ENCODE results near the gene GNRHR. TPM values are rescaled to one million over a fixed set of nuclear protein-coding genes. Genes with fewer than 3 reads are reported as not detected.

The GNRHR gene, protein sequence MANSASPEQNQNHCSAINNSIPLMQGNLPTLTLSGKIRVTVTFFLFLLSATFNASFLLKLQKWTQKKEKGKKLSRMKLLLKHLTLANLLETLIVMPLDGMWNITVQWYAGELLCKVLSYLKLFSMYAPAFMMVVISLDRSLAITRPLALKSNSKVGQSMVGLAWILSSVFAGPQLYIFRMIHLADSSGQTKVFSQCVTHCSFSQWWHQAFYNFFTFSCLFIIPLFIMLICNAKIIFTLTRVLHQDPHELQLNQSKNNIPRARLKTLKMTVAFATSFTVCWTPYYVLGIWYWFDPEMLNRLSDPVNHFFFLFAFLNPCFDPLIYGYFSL
- total RNA-seq = not detected
- polyA plus RNA-seq = under 1 TPM in 1 of 2 donors, not detected in 1; 0.15 TPM

DNA sequence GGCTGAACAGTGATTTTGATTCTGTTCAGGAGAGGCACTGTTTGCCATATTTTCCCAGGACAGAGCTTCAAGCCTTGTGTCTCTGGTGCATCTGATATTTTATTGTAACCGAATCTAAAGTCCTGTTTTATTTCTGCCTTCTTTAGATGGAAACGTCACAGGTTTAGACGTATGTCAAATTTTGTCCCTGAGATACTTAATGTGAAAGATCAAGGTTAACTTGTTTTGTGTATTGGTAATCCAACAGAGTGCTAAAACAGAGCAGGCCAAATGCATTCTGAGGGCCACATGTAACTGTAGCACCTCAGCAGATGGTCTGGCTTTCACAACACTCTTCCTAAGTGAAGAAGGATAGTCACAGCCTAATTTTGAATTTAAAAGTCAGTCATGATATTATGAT, at the start of gene GNRHR:
Gene GNRHR (minus strand): TSS at position 101 of the 400 bp plus-strand sequence. CDS start 53 bp downstream, at position 48.
- Histone ChIP-seq H3K9ac (ENCODE audit: low read depth in 1 of 2, low read length in 2 of 2) (no peak within 1 kb of the TSS), H3K4me1 (ENCODE audit: control insufficient read depth in 4 of 4, insufficient read depth in 4 of 4, low read length in 3 of 4) (no peaks in the 10 kb centered on the region), H3K9me3 (ENCODE audit: control insufficient read depth in 4 of 4, low read length in 3 of 4) (no peaks in the 10 kb centered on the region), H3K27me3 (ENCODE audit: control insufficient read depth in 4 of 4, insufficient read depth in 4 of 4, low read length in 3 of 4) (no peaks in the 10 kb centered on the region), H3K4me3 (ENCODE audit: low read depth in 1 of 3, low read length in 3 of 3) (no peak within 1 kb of the TSS), H3K27ac (ENCODE audit: low read depth in 1 of 2, low read length in 2 of 2) (no peak within 1 kb of the TSS), H3K36me3 (ENCODE audit: control insufficient read depth in 4 of 4, insufficient read depth in 3 of 4, low read depth in 1 of 4, low read length in 3 of 4) (no peaks in the 10 kb centered on the region)
- no peak for DNase-seq (ENCODE audit: low spot score)
- TF ChIP-seq JUND (IDR thresholded peaks at IDR 0.05) = no peak
- TF ChIP-seq, protein P1, sequence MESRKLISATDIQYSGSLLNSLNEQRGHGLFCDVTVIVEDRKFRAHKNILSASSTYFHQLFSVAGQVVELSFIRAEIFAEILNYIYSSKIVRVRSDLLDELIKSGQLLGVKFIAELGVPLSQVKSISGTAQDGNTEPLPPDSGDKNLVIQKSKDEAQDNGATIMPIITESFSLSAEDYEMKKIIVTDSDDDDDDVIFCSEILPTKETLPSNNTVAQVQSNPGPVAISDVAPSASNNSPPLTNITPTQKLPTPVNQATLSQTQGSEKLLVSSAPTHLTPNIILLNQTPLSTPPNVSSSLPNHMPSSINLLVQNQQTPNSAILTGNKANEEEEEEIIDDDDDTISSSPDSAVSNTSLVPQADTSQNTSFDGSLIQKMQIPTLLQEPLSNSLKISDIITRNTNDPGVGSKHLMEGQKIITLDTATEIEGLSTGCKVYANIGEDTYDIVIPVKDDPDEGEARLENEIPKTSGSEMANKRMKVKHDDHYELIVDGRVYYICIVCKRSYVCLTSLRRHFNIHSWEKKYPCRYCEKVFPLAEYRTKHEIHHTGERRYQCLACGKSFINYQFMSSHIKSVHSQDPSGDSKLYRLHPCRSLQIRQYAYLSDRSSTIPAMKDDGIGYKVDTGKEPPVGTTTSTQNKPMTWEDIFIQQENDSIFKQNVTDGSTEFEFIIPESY (IDR thresholded peaks at IDR 0.05) = no peak
- no peak for TF ChIP-seq EGR1 (IDR thresholded peaks at IDR 0.05; ENCODE audit: low read depth in 2 of 2)
- TF ChIP-seq HNF4G (IDR thresholded peaks at IDR 0.05) = no peak
- TF ChIP-seq, protein P2, sequence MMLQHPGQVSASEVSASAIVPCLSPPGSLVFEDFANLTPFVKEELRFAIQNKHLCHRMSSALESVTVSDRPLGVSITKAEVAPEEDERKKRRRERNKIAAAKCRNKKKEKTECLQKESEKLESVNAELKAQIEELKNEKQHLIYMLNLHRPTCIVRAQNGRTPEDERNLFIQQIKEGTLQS (IDR thresholded peaks at IDR 0.05) = no peak
- TF ChIP-seq, protein P3, sequence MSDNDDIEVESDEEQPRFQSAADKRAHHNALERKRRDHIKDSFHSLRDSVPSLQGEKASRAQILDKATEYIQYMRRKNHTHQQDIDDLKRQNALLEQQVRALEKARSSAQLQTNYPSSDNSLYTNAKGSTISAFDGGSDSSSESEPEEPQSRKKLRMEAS (IDR thresholded peaks at IDR 0.05) = no peak
- TF ChIP-seq TAF1 (conservative IDR thresholded peaks at IDR 0.05) = no peak
- TF ChIP-seq, protein P4, sequence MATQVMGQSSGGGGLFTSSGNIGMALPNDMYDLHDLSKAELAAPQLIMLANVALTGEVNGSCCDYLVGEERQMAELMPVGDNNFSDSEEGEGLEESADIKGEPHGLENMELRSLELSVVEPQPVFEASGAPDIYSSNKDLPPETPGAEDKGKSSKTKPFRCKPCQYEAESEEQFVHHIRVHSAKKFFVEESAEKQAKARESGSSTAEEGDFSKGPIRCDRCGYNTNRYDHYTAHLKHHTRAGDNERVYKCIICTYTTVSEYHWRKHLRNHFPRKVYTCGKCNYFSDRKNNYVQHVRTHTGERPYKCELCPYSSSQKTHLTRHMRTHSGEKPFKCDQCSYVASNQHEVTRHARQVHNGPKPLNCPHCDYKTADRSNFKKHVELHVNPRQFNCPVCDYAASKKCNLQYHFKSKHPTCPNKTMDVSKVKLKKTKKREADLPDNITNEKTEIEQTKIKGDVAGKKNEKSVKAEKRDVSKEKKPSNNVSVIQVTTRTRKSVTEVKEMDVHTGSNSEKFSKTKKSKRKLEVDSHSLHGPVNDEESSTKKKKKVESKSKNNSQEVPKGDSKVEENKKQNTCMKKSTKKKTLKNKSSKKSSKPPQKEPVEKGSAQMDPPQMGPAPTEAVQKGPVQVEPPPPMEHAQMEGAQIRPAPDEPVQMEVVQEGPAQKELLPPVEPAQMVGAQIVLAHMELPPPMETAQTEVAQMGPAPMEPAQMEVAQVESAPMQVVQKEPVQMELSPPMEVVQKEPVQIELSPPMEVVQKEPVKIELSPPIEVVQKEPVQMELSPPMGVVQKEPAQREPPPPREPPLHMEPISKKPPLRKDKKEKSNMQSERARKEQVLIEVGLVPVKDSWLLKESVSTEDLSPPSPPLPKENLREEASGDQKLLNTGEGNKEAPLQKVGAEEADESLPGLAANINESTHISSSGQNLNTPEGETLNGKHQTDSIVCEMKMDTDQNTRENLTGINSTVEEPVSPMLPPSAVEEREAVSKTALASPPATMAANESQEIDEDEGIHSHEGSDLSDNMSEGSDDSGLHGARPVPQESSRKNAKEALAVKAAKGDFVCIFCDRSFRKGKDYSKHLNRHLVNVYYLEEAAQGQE (IDR thresholded peaks at IDR 0.05) = no peak
- no peak for TF ChIP-seq FOXA1 (IDR thresholded peaks at IDR 0.05)
- TF ChIP-seq RAD21 (IDR thresholded peaks at IDR 0.05) = no peak
- WGBS = 93% methylated on average over 3 of the region's 3 CpGs

DNA sequence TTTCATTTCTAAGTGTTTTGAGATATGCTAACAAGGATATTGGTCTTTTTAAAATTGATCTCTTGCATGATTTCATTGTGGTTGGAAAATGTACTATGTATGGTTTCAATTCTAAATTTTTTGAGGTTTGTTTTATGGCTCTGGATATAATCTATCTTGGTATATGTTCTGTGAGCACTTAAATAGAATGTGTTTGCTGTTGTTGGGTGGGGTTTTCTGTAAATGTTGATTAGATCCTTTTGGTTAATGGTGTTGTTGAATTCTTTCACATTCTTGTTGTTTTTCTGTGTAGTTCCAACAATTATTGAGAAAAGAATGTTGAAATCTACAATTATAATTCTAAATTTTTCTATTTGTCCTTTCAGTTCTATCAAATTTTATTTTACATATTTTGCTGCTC, 42.6 kb upstream of the GNRHR start:
- Histone ChIP-seq H3K9ac (ENCODE audit: low read depth in 1 of 2, low read length in 2 of 2) (no peak overlapping the region), H3K4me3 (ENCODE audit: low read depth in 1 of 3, low read length in 3 of 3) (no peak overlapping the region), H3K4me1 (ENCODE audit: control insufficient read depth in 4 of 4, insufficient read depth in 4 of 4, low read length in 3 of 4) (no peaks in the 10 kb centered on the region), H3K27ac (ENCODE audit: low read depth in 1 of 2, low read length in 2 of 2) (no peak overlapping the region), H3K9me3 (ENCODE audit: control insufficient read depth in 4 of 4, low read length in 3 of 4) (no peaks in the 10 kb centered on the region), H3K27me3 (ENCODE audit: control insufficient read depth in 4 of 4, insufficient read depth in 4 of 4, low read length in 3 of 4) (no peaks in the 10 kb centered on the region), H3K36me3 (ENCODE audit: control insufficient read depth in 4 of 4, insufficient read depth in 3 of 4, low read depth in 1 of 4, low read length in 3 of 4) (no peaks in the 10 kb centered on the region)
- DNase-seq (ENCODE audit: low spot score) = no peak
- no peak for TF ChIP-seq NR2F2 (IDR thresholded peaks at IDR 0.05)
- no peak for TF ChIP-seq GABPA (IDR thresholded peaks at IDR 0.05 in 1 of 2, conservative IDR thresholded peaks at IDR 0.05 in 1 of 2)
- no peak for TF ChIP-seq SP1 (IDR thresholded peaks at IDR 0.05)
- TF ChIP-seq EGR1 (IDR thresholded peaks at IDR 0.05; ENCODE audit: low read depth in 2 of 2) = no peak
- no peak for TF ChIP-seq HNF4A (conservative IDR thresholded peaks at IDR 0.05)
- TF ChIP-seq FOXA2 (IDR thresholded peaks at IDR 0.05) = no peak
- TF ChIP-seq JUND (IDR thresholded peaks at IDR 0.05) = no peak
- TF ChIP-seq RAD21 (IDR thresholded peaks at IDR 0.05) = no peak
- TF ChIP-seq FOXA1 (IDR thresholded peaks at IDR 0.05) = no peak
- TF ChIP-seq, protein P5, sequence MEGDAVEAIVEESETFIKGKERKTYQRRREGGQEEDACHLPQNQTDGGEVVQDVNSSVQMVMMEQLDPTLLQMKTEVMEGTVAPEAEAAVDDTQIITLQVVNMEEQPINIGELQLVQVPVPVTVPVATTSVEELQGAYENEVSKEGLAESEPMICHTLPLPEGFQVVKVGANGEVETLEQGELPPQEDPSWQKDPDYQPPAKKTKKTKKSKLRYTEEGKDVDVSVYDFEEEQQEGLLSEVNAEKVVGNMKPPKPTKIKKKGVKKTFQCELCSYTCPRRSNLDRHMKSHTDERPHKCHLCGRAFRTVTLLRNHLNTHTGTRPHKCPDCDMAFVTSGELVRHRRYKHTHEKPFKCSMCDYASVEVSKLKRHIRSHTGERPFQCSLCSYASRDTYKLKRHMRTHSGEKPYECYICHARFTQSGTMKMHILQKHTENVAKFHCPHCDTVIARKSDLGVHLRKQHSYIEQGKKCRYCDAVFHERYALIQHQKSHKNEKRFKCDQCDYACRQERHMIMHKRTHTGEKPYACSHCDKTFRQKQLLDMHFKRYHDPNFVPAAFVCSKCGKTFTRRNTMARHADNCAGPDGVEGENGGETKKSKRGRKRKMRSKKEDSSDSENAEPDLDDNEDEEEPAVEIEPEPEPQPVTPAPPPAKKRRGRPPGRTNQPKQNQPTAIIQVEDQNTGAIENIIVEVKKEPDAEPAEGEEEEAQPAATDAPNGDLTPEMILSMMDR (IDR thresholded peaks at IDR 0.05; ENCODE audit: low read depth, low read length, missing input control) = no peak
- no peak for TF ChIP-seq YY1 (IDR thresholded peaks at IDR 0.05)
- no peak for TF ChIP-seq RXRA (IDR thresholded peaks at IDR 0.05)
- TF ChIP-seq, protein P1 (IDR thresholded peaks at IDR 0.05) = no peak
- no peak for TF ChIP-seq HNF4G (IDR thresholded peaks at IDR 0.05)
- TF ChIP-seq, protein P3 (IDR thresholded peaks at IDR 0.05) = no peak

Measured in liver (tissue), 9 donors.